Ectodermal cell (in vitro differentiated cells): ENCODE measurements around the gene NOVA2.

Source experiments
- H3K27ac ChIP-seq: 2 replicates; pipeline ENCODE4 v1.7.0; 2013; ENCODE audit warnings: mild to moderate bottlenecking, low read depth, low read length; ENCODE audit not compliant: insufficient read depth, poor library complexity, severe bottlenecking
- H3K27me3 ChIP-seq: 2 replicates; pipeline ENCODE4 v1.7.0; 2013; ENCODE audit warnings: mild to moderate bottlenecking, low read length; ENCODE audit not compliant: insufficient read depth, control insufficient read depth, poor library complexity, severe bottlenecking
- H3K36me3 ChIP-seq: one replicate; pipeline ENCODE4 v1.7.0; 2013; ENCODE audit warnings: low read length; ENCODE audit not compliant: control insufficient read depth, insufficient read depth
- H3K4me1 ChIP-seq: one replicate; pipeline ENCODE4 v1.7.0; 2013; ENCODE audit warnings: low read length; ENCODE audit not compliant: control insufficient read depth, insufficient read depth
- H3K4me3 ChIP-seq: 2 replicates; pipeline ENCODE4 v1.7.0; 2013; ENCODE audit warnings: low read depth, low read length, control low read depth; ENCODE audit not compliant: insufficient read depth
- H3K9me3 ChIP-seq: 2 replicates; pipeline ENCODE4 v1.7.0; 2013; ENCODE audit warnings: mild to moderate bottlenecking, low read length, moderate library complexity; ENCODE audit not compliant: control insufficient read depth
- WGBS, 2 experiments: methylation state at CpG; one replicate each; pipeline ENCODE4 v1.1.7; 2013; ENCODE audit warnings: missing lambda C conversion rate in 2 of 2; 5-methylcytosine and 5-hydroxymethylcytosine counted together

Gene NOVA2

DNA sequence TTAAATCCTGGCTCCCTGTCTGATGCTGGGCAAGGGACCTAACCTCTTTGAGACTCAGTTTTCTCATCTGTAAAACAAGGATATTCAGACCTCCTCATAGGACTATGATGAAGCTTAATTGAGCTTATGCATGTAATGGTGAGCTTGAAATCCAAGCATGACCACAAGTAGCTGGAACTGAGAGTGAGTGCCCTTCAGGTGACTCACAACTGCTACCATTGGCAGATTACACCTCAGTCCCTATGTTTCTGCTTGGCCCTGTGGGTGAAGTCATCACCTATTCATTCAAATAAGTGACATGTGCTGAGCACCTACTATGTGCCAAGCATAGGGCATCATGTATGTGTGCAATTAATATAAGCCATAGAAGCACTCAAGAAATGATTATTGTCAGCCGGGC lies 25.7 kb downstream of the NOVA2 start:
- H3K36me3 ChIP-seq, result peaks cover 4% of the 10 kb centered on the region
- 93 to 96% methylated on average over 1 of the region's 1 CpG for WGBS, 2 experiments
- H3K27me3 ChIP-seq, result no peaks in the 10 kb centered on the region
- no peaks in the 10 kb centered on the region for H3K9me3 ChIP-seq
- no peak overlapping the region for H3K27ac ChIP-seq
- peaks cover 4% of the 10 kb centered on the region for H3K4me1 ChIP-seq
- H3K4me3 ChIP-seq, result no peak overlapping the region

- H3K27me3 ChIP-seq, result no peaks in the 10 kb centered on the region
- peaks cover 10% of the 10 kb centered on the region for H3K36me3 ChIP-seq
- H3K9me3 ChIP-seq, result no peaks in the 10 kb centered on the region
- no peak overlapping the region for H3K27ac ChIP-seq
- H3K4me3 ChIP-seq, result no peak overlapping the region
- 96% methylated on average over 32 of the region's 32 CpGs for whole genome bisulfite sequencing, 2 experiments
- peaks cover 5% of the 10 kb centered on the region for H3K4me1 ChIP-seq
Observed at GRCh38 chr19:45940515-45940805, 33.2 kb downstream of the NOVA2 start.

DNA sequence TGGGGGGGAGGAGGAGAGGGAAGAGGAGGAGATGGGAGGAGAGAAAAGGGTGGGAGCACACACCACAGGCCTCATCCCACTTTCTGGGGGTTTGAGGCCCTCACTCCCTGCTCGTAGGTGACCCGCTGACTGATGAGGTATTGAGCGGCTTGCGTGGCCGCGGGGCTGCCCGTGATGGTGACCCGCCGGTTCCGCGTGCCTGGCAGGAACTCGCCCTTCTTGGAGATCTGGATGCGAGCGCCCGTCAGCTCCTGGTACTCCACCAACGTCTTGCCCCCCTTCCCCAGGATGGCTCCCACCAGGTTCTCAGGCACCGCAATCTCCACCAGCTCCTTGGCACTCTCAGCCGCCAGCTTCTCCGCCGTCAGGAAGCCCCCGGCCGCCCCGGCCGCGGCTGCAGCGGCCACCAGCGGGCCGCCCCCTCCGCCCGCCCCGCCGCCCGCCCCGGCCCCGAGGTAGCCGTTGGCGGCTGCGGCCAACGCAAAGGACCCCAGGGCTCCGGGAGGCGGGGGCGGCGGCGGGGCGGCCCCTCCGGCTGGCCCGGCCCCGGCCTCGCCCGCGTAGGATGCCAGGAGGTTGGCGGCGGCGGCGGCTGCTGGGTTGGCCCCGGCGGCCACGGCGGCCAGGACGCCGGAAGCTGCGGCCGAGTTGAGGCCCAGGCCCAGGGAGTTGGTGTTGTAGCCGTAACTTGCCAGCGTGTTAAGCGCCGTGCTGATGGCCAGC lies 33.7 kb downstream of the NOVA2 start:
- H3K36me3 ChIP-seq, result peaks cover 9% of the 10 kb centered on the region
- H3K27ac ChIP-seq, result no peak overlapping the region
- 96% methylated on average over 67 of the region's 67 CpGs for WGBS, 2 experiments
- no peak overlapping the region for H3K4me3 ChIP-seq
- no peaks in the 10 kb centered on the region for H3K27me3 ChIP-seq
- H3K9me3 ChIP-seq, result no peaks in the 10 kb centered on the region
- H3K4me1 ChIP-seq, result peaks cover 8% of the 10 kb centered on the region

DNA sequence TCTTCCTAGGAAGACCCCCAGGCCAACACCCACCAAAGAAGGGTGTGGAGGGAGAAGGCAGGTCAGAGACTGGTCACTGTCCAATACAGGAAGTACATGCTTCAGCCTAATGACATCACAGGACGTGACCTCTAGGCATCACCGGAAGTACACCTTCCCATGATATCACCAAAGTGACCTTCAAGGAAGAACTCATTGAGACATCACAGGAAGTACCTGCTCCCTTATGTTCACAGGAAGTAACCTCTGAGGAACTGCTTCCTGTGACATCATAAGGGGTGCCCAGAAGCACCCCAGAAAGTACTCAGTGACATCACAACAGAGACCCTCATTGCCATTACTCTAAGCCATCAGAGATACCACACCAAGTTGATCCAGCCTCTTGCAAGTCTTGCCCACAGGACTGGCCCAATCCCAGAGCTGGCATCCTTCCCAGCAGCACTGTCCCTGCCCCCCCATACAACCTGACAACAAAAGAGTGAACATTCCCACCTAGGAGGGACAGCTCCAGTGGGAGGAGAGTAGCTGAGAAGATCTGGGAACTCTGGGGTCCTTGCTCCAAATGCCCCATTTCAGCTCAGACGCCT lies 34.8 kb downstream of the NOVA2 start:
- H3K36me3 ChIP-seq, result peaks cover 6% of the 10 kb centered on the region
- no peaks in the 10 kb centered on the region for H3K27me3 ChIP-seq
- WGBS, 2 experiments, result 95 to 97% methylated on average over 2 to 3 of the region's 3 CpGs
- H3K4me3 ChIP-seq, result no peak overlapping the region
- H3K27ac ChIP-seq, result no peak overlapping the region
- peaks cover 8% of the 10 kb centered on the region for H3K4me1 ChIP-seq
- H3K9me3 ChIP-seq, result no peaks in the 10 kb centered on the region

DNA sequence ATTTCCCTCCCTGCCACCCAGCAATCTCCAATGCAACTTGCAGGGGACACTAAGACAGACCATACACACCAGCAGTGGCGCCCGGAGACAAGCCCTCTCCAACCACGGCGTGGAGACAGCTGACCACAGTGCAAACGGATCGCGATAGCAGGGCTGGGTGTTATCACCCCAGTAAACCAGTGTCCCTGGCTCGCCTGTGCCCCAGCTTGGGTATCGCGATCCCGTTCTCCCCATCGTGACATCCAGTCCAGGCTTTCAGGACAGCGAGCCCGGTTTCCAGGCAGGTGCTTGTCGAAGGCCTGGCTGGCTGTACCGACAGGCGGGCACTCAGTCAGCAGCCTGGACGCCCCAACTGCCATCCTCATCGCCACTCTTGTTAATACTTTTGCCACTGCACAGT lies 38.4 kb downstream of the NOVA2 start:
- H3K27ac ChIP-seq, result no peak overlapping the region
- H3K36me3 ChIP-seq, result no peaks in the 10 kb centered on the region
- H3K4me3 ChIP-seq, result no peak overlapping the region
- H3K27me3 ChIP-seq, result peaks cover 6% of the 10 kb centered on the region
- no peaks in the 10 kb centered on the region for H3K9me3 ChIP-seq
- peaks cover 8% of the 10 kb centered on the region for H3K4me1 ChIP-seq
- 83 to 84% methylated on average over 19 of the region's 19 CpGs for WGBS, 2 experiments

DNA sequence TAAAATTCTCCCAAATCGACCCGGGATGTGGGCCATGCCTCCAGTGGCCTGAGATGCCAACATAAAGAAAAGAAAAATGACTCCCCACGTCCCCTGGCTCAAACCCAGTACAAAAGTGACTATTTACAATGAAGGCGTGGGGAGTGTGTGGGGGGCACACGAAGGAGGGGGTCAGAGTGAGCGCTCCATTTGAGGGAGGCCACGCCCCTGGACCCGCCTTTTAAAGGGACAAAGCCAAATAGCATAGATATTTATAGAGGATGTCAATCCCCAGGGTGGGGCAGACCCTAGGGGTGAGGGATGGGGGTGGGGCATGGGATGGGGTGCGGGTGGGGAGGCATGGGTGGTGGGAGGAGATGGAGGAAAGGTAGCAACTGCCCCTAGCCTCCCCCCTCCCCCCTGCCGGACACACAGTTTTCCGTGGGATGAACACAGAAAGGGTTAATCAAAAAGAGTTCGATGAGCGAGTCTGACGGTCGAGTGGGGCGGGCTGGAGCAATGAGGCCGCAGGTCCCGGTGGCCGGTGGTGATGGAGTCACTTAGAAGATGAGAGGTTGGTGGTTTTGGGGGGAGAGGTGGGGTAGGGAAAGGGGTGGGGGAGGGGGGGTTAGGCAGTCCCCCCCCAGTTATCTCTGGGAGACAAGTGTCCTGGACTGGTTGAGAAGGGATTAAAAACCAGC lies 39.0 kb downstream of the NOVA2 start:
- no peaks in the 10 kb centered on the region for H3K36me3 ChIP-seq
- WGBS, 2 experiments, result 55 to 60% methylated on average over 18 of the region's 19 CpGs
- peaks cover 6% of the 10 kb centered on the region for H3K27me3 ChIP-seq

GRCh38 chr19:45933759-45934158 lies 39.9 kb downstream of the NOVA2 start:
- Histone ChIP-seq H3K4me3 (no peak overlapping the region), H3K9me3 (no peaks in the 10 kb centered on the region), H3K4me1 (peaks cover 8% of the 10 kb centered on the region), H3K27ac (no peak overlapping the region), H3K36me3 (no peaks in the 10 kb centered on the region), H3K27me3 (peaks cover 10% of the 10 kb centered on the region)
- 85 to 86% methylated on average over 9 of the region's 9 CpGs for WGBS, 2 experiments

More for the DNA sequence above, 39.0 kb downstream of the NOVA2 start:
- no peaks in the 10 kb centered on the region for H3K9me3 ChIP-seq
- H3K4me3 ChIP-seq, result no peak overlapping the region
- H3K27ac ChIP-seq, result no peak overlapping the region
- peaks cover 8% of the 10 kb centered on the region for H3K4me1 ChIP-seq

- H3K4me3 ChIP-seq, result no peak overlapping the region
- H3K27ac ChIP-seq, result no peak overlapping the region
- no peaks in the 10 kb centered on the region for H3K9me3 ChIP-seq
- H3K27me3 ChIP-seq, result peaks cover 17% of the 10 kb centered on the region
- H3K4me1 ChIP-seq, result peaks cover 11% of the 10 kb centered on the region
- WGBS, 2 experiments, result 65 to 76% methylated on average over 3 of the region's 3 CpGs
- H3K36me3 ChIP-seq, result no peaks in the 10 kb centered on the region
Observed at GRCh38 chr19:45931055-45931454, 42.6 kb downstream of the NOVA2 start.

- no peaks in the 10 kb centered on the region for H3K9me3 ChIP-seq
- no peaks in the 10 kb centered on the region for H3K36me3 ChIP-seq
- WGBS, 2 experiments, result 85 to 88% methylated on average over 2 of the region's 2 CpGs
- peaks cover 17% of the 10 kb centered on the region for H3K27me3 ChIP-seq
- no peak overlapping the region for H3K4me3 ChIP-seq
- no peak overlapping the region for H3K27ac ChIP-seq
- peaks cover 3% of the 10 kb centered on the region for H3K4me1 ChIP-seq
Observed at GRCh38 chr19:45929247-45929646, 44.4 kb downstream of the NOVA2 start.

DNA sequence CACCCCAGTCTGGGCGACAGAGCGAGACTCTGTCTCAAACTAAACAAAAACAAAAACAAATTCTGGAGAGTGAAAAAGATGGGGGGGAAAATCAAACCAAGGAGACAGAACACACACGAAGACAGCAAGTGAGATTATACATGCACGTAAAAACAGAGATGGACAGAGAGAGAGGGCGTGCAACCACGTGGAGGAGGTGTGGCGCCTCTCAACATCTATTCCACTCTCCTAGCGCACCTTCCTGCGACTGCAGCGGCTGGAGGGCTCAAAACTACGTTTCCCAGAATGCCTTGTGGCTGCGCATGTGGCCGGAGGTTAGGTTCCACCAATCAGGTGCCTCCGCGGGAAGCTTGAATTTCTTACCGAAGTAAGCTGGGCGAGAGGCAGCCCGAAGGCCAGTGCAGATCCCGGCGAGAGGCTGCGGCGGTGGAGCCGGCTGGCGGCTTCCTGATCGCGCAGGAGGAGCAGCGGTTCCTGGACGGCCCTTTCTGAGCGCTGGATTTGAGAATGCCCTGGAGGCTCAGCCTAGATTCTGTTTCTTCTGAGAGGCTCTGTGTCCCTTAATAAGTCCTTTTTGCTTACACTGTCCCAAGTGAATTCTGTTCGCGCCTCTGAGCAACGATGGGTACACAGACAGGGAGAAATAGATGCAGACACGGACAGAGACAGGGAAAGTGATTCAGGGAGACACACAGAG lies 46.0 kb downstream of the NOVA2 start:
- Histone ChIP-seq H3K27me3 (peaks cover 17% of the 10 kb centered on the region), H3K27ac (no peak overlapping the region), H3K4me1 (peaks cover 3% of the 10 kb centered on the region), H3K4me3 (peak overlapping the region; percentile 11), H3K36me3 (no peaks in the 10 kb centered on the region), H3K9me3 (no peaks in the 10 kb centered on the region)
- WGBS, 2 experiments, result 12% methylated on average over 33 of the region's 33 CpGs
